Measurements from ENCODE around the gene PER2. TPM values are rescaled to one million over a fixed set of nuclear protein-coding genes. Genes with fewer than 3 reads are reported as not detected.
"Not testable (repeated sequence)": the region's sequence is repeated elsewhere in the genome, so short reads cannot be mapped to it uniquely, and the experiment has no call there.

Gene PER2
- total and polyA plus RNA-seq, 8 donors = 4.4 to 188 (median 23.2) TPM

- DNase-seq = no peak
- H3K36me3 ChIP-seq = no peaks in the 10 kb centered on the region
- WGBS, 5 donors = 60 to 70% (median 63%) methylated on average over 2 of the region's 2 CpGs
- H3K4me3 ChIP-seq = no peak overlapping the region
- no peak overlapping the region for H3K27ac ChIP-seq
- intact Hi-C loops (cut with DNase I; ENCODE audit: low total_unique reads) = no loop called here
- no peaks in the 10 kb centered on the region for H3K4me1 ChIP-seq
- no peaks in the 10 kb centered on the region for H3K9me3 ChIP-seq
- H3K27me3 ChIP-seq = peaks cover 0 to 7% (median 0%) of the 10 kb centered on the region in 3 donors
- TF ChIP-seq EP300 (IDR thresholded peaks at IDR 0.05) (no peak), POLR2A (IDR thresholded peaks at IDR 0.05) (no peak), CTCF (IDR thresholded peaks at IDR 0.05) (no peak), POLR2AphosphoS5 (IDR thresholded peaks at IDR 0.05) (no peak)
Observed at GRCh38 chr2:238313991-238314350, 25.6 kb upstream of the PER2 start.

- TF ChIP-seq CTCF (IDR thresholded peaks at IDR 0.05) = no peak
- no peak for TF ChIP-seq POLR2A (IDR thresholded peaks at IDR 0.05)
- TF ChIP-seq EP300 (IDR thresholded peaks at IDR 0.05) = no peak
- no peak for TF ChIP-seq POLR2AphosphoS5 (IDR thresholded peaks at IDR 0.05)
- Histone ChIP-seq H3K27ac (no peak overlapping the region), H3K9me3 (no peaks in the 10 kb centered on the region), H3K27me3 (peaks cover 0 to 10% (median 0%) of the 10 kb centered on the region in 3 donors), H3K36me3 (no peaks in the 10 kb centered on the region), H3K4me3 (no peak overlapping the region), H3K4me1 (no peaks in the 10 kb centered on the region)
- intact Hi-C loops (cut with DNase I; ENCODE audit: low total_unique reads) = no loop called here
- no peak for DNase-seq
- WGBS, 5 donors = 91 to 95% (median 94%) methylated on average over 7 to 8 of the region's 8 CpGs
Observed at GRCh38 chr2:238313289-238313990, 25.0 kb upstream of the PER2 start.

GRCh38 chr2:238310721-238311120 lies 22.3 kb upstream of the PER2 start:
- intact Hi-C loops (cut with DNase I; ENCODE audit: low total_unique reads); H3K27ac ChIP-seq; H3K9me3 ChIP-seq; DNase-seq; H3K36me3 ChIP-seq; H3K4me3 ChIP-seq: not testable (repeated sequence)
- Histone ChIP-seq H3K27me3 (peaks cover 0 to 10% (median 0%) of the 10 kb centered on the region in 3 donors), H3K4me1 (peaks cover 4 to 11% (median 6%) of the 10 kb centered on the region in 4 donors)
- WGBS, 5 donors = 87 to 95% (median 90%) methylated on average over 14 of the region's 14 CpGs

GRCh38 chr2:238308177-238308576 lies 19.8 kb upstream of the PER2 start:
- intact Hi-C loops (cut with DNase I; ENCODE audit: low total_unique reads) = no loop called here
- DNase-seq = no peak
- Histone ChIP-seq H3K4me3 (no peak overlapping the region), H3K27me3 (peaks cover 0 to 10% (median 0%) of the 10 kb centered on the region in 3 donors), H3K4me1 (peaks cover 6 to 20% (median 8%) of the 10 kb centered on the region in 4 donors), H3K9me3 (no peaks in the 10 kb centered on the region), H3K27ac (no peak overlapping the region), H3K36me3 (no peaks in the 10 kb centered on the region)
- 56 to 70% (median 60%) methylated on average over 2 of the region's 2 CpGs for WGBS, 5 donors
- TF ChIP-seq POLR2AphosphoS5 (IDR thresholded peaks at IDR 0.05) (no peak), CTCF (IDR thresholded peaks at IDR 0.05) (peak in 2 of 7 experiments; percentile 12 to 24), EP300 (IDR thresholded peaks at IDR 0.05) (no peak)

- intact Hi-C loops (cut with DNase I; ENCODE audit: low total_unique reads) = no loop called here
- 62 to 83% (median 70%) methylated on average over 5 of the region's 5 CpGs for WGBS, 5 donors
- no peak for DNase-seq
- H3K36me3 ChIP-seq = no peaks in the 10 kb centered on the region
- no peaks in the 10 kb centered on the region for H3K9me3 ChIP-seq
- peaks cover 0 to 10% (median 0%) of the 10 kb centered on the region in 3 donors for H3K27me3 ChIP-seq
- H3K27ac ChIP-seq = no peak overlapping the region
- H3K4me1 ChIP-seq = peaks cover 6 to 26% (median 12%) of the 10 kb centered on the region in 4 donors
- TF ChIP-seq POLR2A (IDR thresholded peaks at IDR 0.05) (no peak), CTCF (IDR thresholded peaks at IDR 0.05) (no peak), POLR2AphosphoS5 (IDR thresholded peaks at IDR 0.05) (no peak), EP300 (IDR thresholded peaks at IDR 0.05) (no peak)
- no peak overlapping the region for H3K4me3 ChIP-seq
Observed at GRCh38 chr2:238306672-238306998, 18.2 kb upstream of the PER2 start.
